AG20443 (cell line): Measurements from ENCODE around the gene RGL4.
"Not testable (repeated sequence)": the region's sequence is repeated elsewhere in the genome, so short reads cannot be mapped to it uniquely, and the experiment has no call there.

Experiments
- DNase-seq: peaks from one replicate; pipeline ENCODE4 v3.0.0; 2012; ENCODE audit warnings: low spot score, mixed read lengths

The RGL4 gene

GRCh38 chr22:23698673-23699235 lies 7.9 kb downstream of the RGL4 start:
- no peak for DNase-seq

GRCh38 chr22:23700706-23701105 lies 9.9 kb downstream of the RGL4 start:
- DNase-seq = no peak

GRCh38 chr22:23704062-23704461 lies 13.2 kb downstream of the RGL4 start:
- DNase-seq = no peak

- no peak for DNase-seq
Measured at GRCh38 chr22:23704829-23705228, 14.0 kb downstream of the RGL4 start.

- DNase-seq = no peak
Measured at GRCh38 chr22:23705358-23705757, 14.5 kb downstream of the RGL4 start.

- no peak for DNase-seq
Measured at GRCh38 chr22:23708270-23708669, 17.5 kb downstream of the RGL4 start.

GRCh38 chr22:23709107-23709506 lies 18.3 kb downstream of the RGL4 start:
- DNase-seq = peak; percentile 78

- DNase-seq = no peak
Measured at GRCh38 chr22:23712256-23712655, 21.4 kb downstream of the RGL4 start.

GRCh38 chr22:23713696-23714595 lies 23.1 kb downstream of the RGL4 start:
- DNase-seq = no peak

- DNase-seq = no peak
Measured at GRCh38 chr22:23714596-23715578, 24.1 kb downstream of the RGL4 start.

GRCh38 chr22:23715806-23716375 lies 25.1 kb downstream of the RGL4 start:
- DNase-seq = no peak

GRCh38 chr22:23716811-23717801 lies 26.3 kb downstream of the RGL4 start:
- DNase-seq = peak; percentile 96

GRCh38 chr22:23718371-23719165 lies 27.8 kb downstream of the RGL4 start:
- no peak for DNase-seq

GRCh38 chr22:23720855-23721254 lies 30.0 kb downstream of the RGL4 start:
- DNase-seq = no peak

GRCh38 chr22:23722160-23722559 lies 31.3 kb downstream of the RGL4 start:
- no peak for DNase-seq

GRCh38 chr22:23722724-23723123 lies 31.9 kb downstream of the RGL4 start:
- DNase-seq = no peak

GRCh38 chr22:23728108-23728507 lies 37.3 kb downstream of the RGL4 start:
- DNase-seq = not testable (repeated sequence)

GRCh38 chr22:23737696-23738095 lies 46.9 kb downstream of the RGL4 start:
- DNase-seq = no peak

- DNase-seq = no peak
Measured at GRCh38 chr22:23742505-23743264, 51.9 kb downstream of the RGL4 start.
